NCI-H2029 (cell line): Measurements from ENCODE around the gene ZNF506.
A peak's percentile ranks its signal among the peaks of the same experiment; 100 is the strongest.
"Not testable (repeated sequence)": the region's sequence is repeated elsewhere in the genome, so short reads cannot be mapped to it uniquely, and the experiment has no call there.

Experiments
- DNase-seq: peaks from one replicate; lab custom pipeline; 2025; lab: John Stamatoyannopoulos, UW

Gene ZNF506

GRCh38 chr19:19821366-19821951 lies at the start of gene ZNF506:
ZNF506 (minus strand) TSS chr19:19821750; CDS start chr19:19821603, 147 bp downstream.
- DNase-seq: peak; percentile 99

- DNase-seq: not testable (repeated sequence)
Measured at GRCh38 chr19:19870086-19870485, 48.5 kb upstream of the ZNF506 start.

GRCh38 chr19:19866611-19867248 lies 45.2 kb upstream of the ZNF506 start:
- DNase-seq: peak; percentile 8

GRCh38 chr19:19865750-19866610 lies 44.4 kb upstream of the ZNF506 start, which contains the start of gene ZNF253:
ZNF253 (plus strand) TSS chr19:19865882; CDS start chr19:19865997, 115 bp downstream.
- peak; percentile 99 for DNase-seq

GRCh38 chr19:19860756-19861390 lies 39.3 kb upstream of the ZNF506 start:
- peak; percentile 83 for DNase-seq

- no peak for DNase-seq
Measured at GRCh38 chr19:19858751-19859150, 37.2 kb upstream of the ZNF506 start.

GRCh38 chr19:19851740-19852139 lies 30.2 kb upstream of the ZNF506 start:
- DNase-seq: not testable (repeated sequence)

GRCh38 chr19:19849056-19849455 lies 27.5 kb upstream of the ZNF506 start:
- DNase-seq: no peak

GRCh38 chr19:19847781-19848180 lies 26.2 kb upstream of the ZNF506 start:
- no peak for DNase-seq

GRCh38 chr19:19835560-19836038 lies 14.0 kb upstream of the ZNF506 start:
- no peak for DNase-seq

- no peak for DNase-seq
Measured at GRCh38 chr19:19826875-19827274, 5.3 kb upstream of the ZNF506 start.

- no peak for DNase-seq
Measured at GRCh38 chr19:19823916-19824315, 2.4 kb upstream of the ZNF506 start.

GRCh38 chr19:19821976-19822375 lies 426 bp upstream of the ZNF506 start:
- not testable (repeated sequence) for DNase-seq

GRCh38 chr19:19820774-19821320 lies 703 bp downstream of the ZNF506 start:
- DNase-seq: no peak

- DNase-seq: no peak
Measured at GRCh38 chr19:19817357-19817756, 4.2 kb downstream of the ZNF506 start.

GRCh38 chr19:19816679-19817078 lies 4.9 kb downstream of the ZNF506 start:
- DNase-seq: no peak

- DNase-seq: not testable (repeated sequence)
Measured at GRCh38 chr19:19811999-19812398, 9.6 kb downstream of the ZNF506 start.

- no peak for DNase-seq
Measured at GRCh38 chr19:19805480-19805879, 16.1 kb downstream of the ZNF506 start.

GRCh38 chr19:19788015-19788414 lies 33.5 kb downstream of the ZNF506 start:
- no peak for DNase-seq

- not testable (repeated sequence) for DNase-seq
Measured at GRCh38 chr19:19785476-19785875, 36.1 kb downstream of the ZNF506 start.

- no peak for DNase-seq
Measured at GRCh38 chr19:19782783-19783182, 38.8 kb downstream of the ZNF506 start.

- DNase-seq: peak; percentile 78
Measured at GRCh38 chr19:19781791-19782190, 39.8 kb downstream of the ZNF506 start.
